ENCODE results near the gene PTPN3.

Gene PTPN3

GRCh38 chr9:109387206-109387605 lies 110.9 kb downstream of the PTPN3 start:
- Histone ChIP-seq H3K27ac (ENCODE audit: low read depth, low read length, severe bottlenecking) (no peak overlapping the region), H3K9me3 (ENCODE audit: control insufficient read depth, low read length) (no peaks in the 10 kb centered on the region), H3K4me3 (ENCODE audit: extremely low read depth, insufficient read depth, low read length, poor library complexity, severe bottlenecking) (no peak overlapping the region), H3K4me1 (ENCODE audit: control insufficient read depth, insufficient read depth, low read length, poor library complexity, severe bottlenecking) (no peaks in the 10 kb centered on the region), H3K36me3 (ENCODE audit: control insufficient read depth, insufficient read depth, low read length) (no peaks in the 10 kb centered on the region)
- WGBS, 2 experiments (ENCODE audit: insufficient coverage in 2 of 2), result 80 to 100% methylated on average over 2 to 3 of the region's 3 CpGs

- no peaks in the 10 kb centered on the region for H3K9me3 ChIP-seq (ENCODE audit: control insufficient read depth, low read length)
- WGBS, 2 experiments (ENCODE audit: insufficient coverage in 2 of 2), result 76 to 100% methylated on average over 2 to 3 of the region's 3 CpGs
Observed at GRCh38 chr9:109385499-109385898, 112.6 kb downstream of the PTPN3 start.

GRCh38 chr9:109383947-109384346 lies 114.2 kb downstream of the PTPN3 start:
- Histone ChIP-seq H3K4me1 (ENCODE audit: control insufficient read depth, insufficient read depth, low read length, poor library complexity, severe bottlenecking) (no peaks in the 10 kb centered on the region), H3K9me3 (ENCODE audit: control insufficient read depth, low read length) (no peaks in the 10 kb centered on the region), H3K27ac (ENCODE audit: low read depth, low read length, severe bottlenecking) (no peak overlapping the region), H3K36me3 (ENCODE audit: control insufficient read depth, insufficient read depth, low read length) (no peaks in the 10 kb centered on the region), H3K4me3 (ENCODE audit: extremely low read depth, insufficient read depth, low read length, poor library complexity, severe bottlenecking) (no peak overlapping the region)
- WGBS, 2 experiments (ENCODE audit: insufficient coverage in 2 of 2), result 93 to 95% methylated on average over 7 to 10 of the region's 10 CpGs

More at GRCh38 chr9:109385499-109385898, 112.6 kb downstream of the PTPN3 start:
- H3K4me3 ChIP-seq (ENCODE audit: extremely low read depth, insufficient read depth, low read length, poor library complexity, severe bottlenecking), result no peak overlapping the region
- no peaks in the 10 kb centered on the region for H3K4me1 ChIP-seq (ENCODE audit: control insufficient read depth, insufficient read depth, low read length, poor library complexity, severe bottlenecking)
- H3K27ac ChIP-seq (ENCODE audit: low read depth, low read length, severe bottlenecking), result no peak overlapping the region
- H3K36me3 ChIP-seq (ENCODE audit: control insufficient read depth, insufficient read depth, low read length), result no peaks in the 10 kb centered on the region

GRCh38 chr9:109383356-109383755 lies 114.8 kb downstream of the PTPN3 start:
- no peaks in the 10 kb centered on the region for H3K9me3 ChIP-seq (ENCODE audit: control insufficient read depth, low read length)
- H3K36me3 ChIP-seq (ENCODE audit: control insufficient read depth, insufficient read depth, low read length), result no peaks in the 10 kb centered on the region
- 96% methylated on average over 15 of the region's 15 CpGs for WGBS, 2 experiments (ENCODE audit: insufficient coverage in 2 of 2)
- H3K27ac ChIP-seq (ENCODE audit: low read depth, low read length, severe bottlenecking), result no peak overlapping the region
- H3K4me3 ChIP-seq (ENCODE audit: extremely low read depth, insufficient read depth, low read length, poor library complexity, severe bottlenecking), result no peak overlapping the region
- no peaks in the 10 kb centered on the region for H3K4me1 ChIP-seq (ENCODE audit: control insufficient read depth, insufficient read depth, low read length, poor library complexity, severe bottlenecking)

- Histone ChIP-seq H3K4me1 (ENCODE audit: control insufficient read depth, insufficient read depth, low read length, poor library complexity, severe bottlenecking) (no peaks in the 10 kb centered on the region), H3K36me3 (ENCODE audit: control insufficient read depth, insufficient read depth, low read length) (no peaks in the 10 kb centered on the region), H3K27ac (ENCODE audit: low read depth, low read length, severe bottlenecking) (no peak overlapping the region), H3K9me3 (ENCODE audit: control insufficient read depth, low read length) (no peaks in the 10 kb centered on the region), H3K4me3 (ENCODE audit: extremely low read depth, insufficient read depth, low read length, poor library complexity, severe bottlenecking) (no peak overlapping the region)
- 100% methylated on average over 1 to 3 of the region's 3 CpGs for WGBS, 2 experiments (ENCODE audit: insufficient coverage in 2 of 2)
Observed at GRCh38 chr9:109382585-109382984, 115.5 kb downstream of the PTPN3 start.

- Histone ChIP-seq H3K36me3 (ENCODE audit: control insufficient read depth, insufficient read depth, low read length) (no peaks in the 10 kb centered on the region), H3K27ac (ENCODE audit: low read depth, low read length, severe bottlenecking) (no peak overlapping the region), H3K9me3 (ENCODE audit: control insufficient read depth, low read length) (no peaks in the 10 kb centered on the region), H3K4me1 (ENCODE audit: control insufficient read depth, insufficient read depth, low read length, poor library complexity, severe bottlenecking) (no peaks in the 10 kb centered on the region), H3K4me3 (ENCODE audit: extremely low read depth, insufficient read depth, low read length, poor library complexity, severe bottlenecking) (no peak overlapping the region)
- WGBS, 2 experiments (ENCODE audit: insufficient coverage in 2 of 2), result 94% methylated on average over 13 of the region's 13 CpGs
Observed at GRCh38 chr9:109382182-109382581, 115.9 kb downstream of the PTPN3 start.

GRCh38 chr9:109381011-109381729 lies 116.9 kb downstream of the PTPN3 start:
- H3K4me3 ChIP-seq (ENCODE audit: extremely low read depth, insufficient read depth, low read length, poor library complexity, severe bottlenecking), result no peak overlapping the region
- no peaks in the 10 kb centered on the region for H3K9me3 ChIP-seq (ENCODE audit: control insufficient read depth, low read length)
- no peaks in the 10 kb centered on the region for H3K4me1 ChIP-seq (ENCODE audit: control insufficient read depth, insufficient read depth, low read length, poor library complexity, severe bottlenecking)
- WGBS, 2 experiments (ENCODE audit: insufficient coverage in 2 of 2), result 94 to 96% methylated on average over 13 of the region's 13 CpGs
- H3K27ac ChIP-seq (ENCODE audit: low read depth, low read length, severe bottlenecking), result no peak overlapping the region
- no peaks in the 10 kb centered on the region for H3K36me3 ChIP-seq (ENCODE audit: control insufficient read depth, insufficient read depth, low read length)

- Histone ChIP-seq H3K36me3 (ENCODE audit: control insufficient read depth, insufficient read depth, low read length) (no peaks in the 10 kb centered on the region), H3K9me3 (ENCODE audit: control insufficient read depth, low read length) (no peaks in the 10 kb centered on the region), H3K27ac (ENCODE audit: low read depth, low read length, severe bottlenecking) (no peak overlapping the region), H3K4me3 (ENCODE audit: extremely low read depth, insufficient read depth, low read length, poor library complexity, severe bottlenecking) (no peak overlapping the region), H3K4me1 (ENCODE audit: control insufficient read depth, insufficient read depth, low read length, poor library complexity, severe bottlenecking) (no peaks in the 10 kb centered on the region)
- WGBS, 2 experiments (ENCODE audit: insufficient coverage in 2 of 2), result 90 to 95% methylated on average over 7 of the region's 7 CpGs
Observed at GRCh38 chr9:109379513-109379912, 118.6 kb downstream of the PTPN3 start.

GRCh38 chr9:109378316-109378715 lies 119.8 kb downstream of the PTPN3 start:
- H3K4me3 ChIP-seq (ENCODE audit: extremely low read depth, insufficient read depth, low read length, poor library complexity, severe bottlenecking), result no peak overlapping the region
- no peak overlapping the region for H3K27ac ChIP-seq (ENCODE audit: low read depth, low read length, severe bottlenecking)
- no peaks in the 10 kb centered on the region for H3K36me3 ChIP-seq (ENCODE audit: control insufficient read depth, insufficient read depth, low read length)
- H3K9me3 ChIP-seq (ENCODE audit: control insufficient read depth, low read length), result no peaks in the 10 kb centered on the region
- 92% methylated on average over 4 of the region's 4 CpGs; no CpG with 5 or more reads in 1 of the 2 experiments for WGBS, 2 experiments (ENCODE audit: insufficient coverage in 2 of 2)
- H3K4me1 ChIP-seq (ENCODE audit: control insufficient read depth, insufficient read depth, low read length, poor library complexity, severe bottlenecking), result no peaks in the 10 kb centered on the region

- WGBS, 2 experiments (ENCODE audit: insufficient coverage in 2 of 2), result 83 to 93% methylated on average over 4 to 5 of the region's 5 CpGs
- Histone ChIP-seq H3K9me3 (ENCODE audit: control insufficient read depth, low read length) (no peaks in the 10 kb centered on the region), H3K4me3 (ENCODE audit: extremely low read depth, insufficient read depth, low read length, poor library complexity, severe bottlenecking) (no peak overlapping the region), H3K27ac (ENCODE audit: low read depth, low read length, severe bottlenecking) (no peak overlapping the region), H3K4me1 (ENCODE audit: control insufficient read depth, insufficient read depth, low read length, poor library complexity, severe bottlenecking) (no peaks in the 10 kb centered on the region), H3K36me3 (ENCODE audit: control insufficient read depth, insufficient read depth, low read length) (no peaks in the 10 kb centered on the region)
Observed at GRCh38 chr9:109372246-109372645, 125.9 kb downstream of the PTPN3 start.

GRCh38 chr9:109371374-109371773 lies 126.7 kb downstream of the PTPN3 start:
- Histone ChIP-seq H3K9me3 (ENCODE audit: control insufficient read depth, low read length) (no peaks in the 10 kb centered on the region), H3K27ac (ENCODE audit: low read depth, low read length, severe bottlenecking) (no peak overlapping the region), H3K4me3 (ENCODE audit: extremely low read depth, insufficient read depth, low read length, poor library complexity, severe bottlenecking) (no peak overlapping the region), H3K4me1 (ENCODE audit: control insufficient read depth, insufficient read depth, low read length, poor library complexity, severe bottlenecking) (no peaks in the 10 kb centered on the region), H3K36me3 (ENCODE audit: control insufficient read depth, insufficient read depth, low read length) (no peaks in the 10 kb centered on the region)
- WGBS, 2 experiments (ENCODE audit: insufficient coverage in 2 of 2), result no CpG with 5 or more reads among the region's 1 CpG

Data from mesodermal cell (in vitro differentiated cells).